Natural killer cell treated with Interleukin-12 subunit alpha and Interleukin-12 subunit beta and Interleukin-15 and Interleukin-18, amount 100 ng/mL, for 72 hours (primary cell): ENCODE measurements around the gene TSPAN3. TPM values are rescaled to one million over a fixed set of nuclear protein-coding genes. Genes with fewer than 3 reads are reported as not detected.

Source experiments
- ATAC-seq, 2 donors: fragments of 150-1000 bp; cut with Tn5 transposase in 1 of 2; sonication (Bioruptor Pico), chemical (Tn5 transposase) in 1 of 2; 2 replicates each; pipeline ENCODE4 v1.10.0; 2021
- DNase-seq: peaks from one replicate; pipeline ENCODE4 v3.0.0; 2022; ENCODE audit warnings: low spot score
- H3K27ac Mint-ChIP-seq, 2 donors: 1 replicate in 1 of 2; 2 replicates in 1 of 2; pipeline ENCODE4 v1.8.0; 2022; ENCODE audit warnings: mixed read lengths in 2 of 2, mild to moderate bottlenecking in 1 of 2, moderate library complexity in 1 of 2
- H3K27me3 Mint-ChIP-seq, 2 donors: 1 replicate in 1 of 2; 2 replicates in 1 of 2; pipeline ENCODE4 v1.8.0; 2022; ENCODE audit warnings: mixed read lengths in 2 of 2
- H3K36me3 Mint-ChIP-seq: one replicate; pipeline ENCODE4 v1.8.0; 2022; ENCODE audit warnings: mixed read lengths
- H3K4me1 Mint-ChIP-seq, 2 donors: 1 replicate in 1 of 2; 2 replicates in 1 of 2; pipeline ENCODE4 v1.8.0; 2022; ENCODE audit warnings: low read depth in 2 of 2, mixed read lengths in 2 of 2, mild to moderate bottlenecking in 1 of 2
- H3K4me3 Mint-ChIP-seq: one replicate; pipeline ENCODE4 v1.8.0; 2022; ENCODE audit warnings: mixed read lengths
- H3K9me3 Mint-ChIP-seq: 2 replicates; pipeline ENCODE4 v1.8.0; 2022; ENCODE audit warnings: mixed read lengths
- total RNA-seq, 2 donors: library from RNA; stranded (reverse); gene quantifications; one replicate each; pipeline ENCODE4 v1.2.3, GENCODE V29; 2022

Gene TSPAN3
- total RNA-seq, 2 donors from 2014 or later, result 49.3 to 54.9 TPM

GRCh38 chr15:77031376-77032050 lies 39.4 kb downstream of the TSPAN3 start:
- peak overlapping the region; percentile 35 to 37 for H3K27ac Mint-ChIP-seq
- peak; percentile 59 for DNase-seq
- H3K4me3 Mint-ChIP-seq, result no peak overlapping the region
- H3K9me3 Mint-ChIP-seq, result no peaks in the 10 kb centered on the region
- no peaks in the 10 kb centered on the region for H3K36me3 Mint-ChIP-seq
- peak; percentile 46 to 50 for ATAC-seq
- H3K4me1 Mint-ChIP-seq, result peaks cover 0 to 29% of the 10 kb centered on the region in 2 donors
- H3K27me3 Mint-ChIP-seq, result no peaks in the 10 kb centered on the region

GRCh38 chr15:77030928-77031375 lies 40.0 kb downstream of the TSPAN3 start:
- Mint-ChIP-seq H3K4me1 (peaks cover 3 to 26% of the 10 kb centered on the region in 2 donors), H3K36me3 (no peaks in the 10 kb centered on the region), H3K27me3 (no peaks in the 10 kb centered on the region), H3K9me3 (no peaks in the 10 kb centered on the region), H3K4me3 (no peak overlapping the region), H3K27ac (peak overlapping the region in 1 of 2 donors; percentile 37)
- ATAC-seq (no peak), DNase-seq (no peak)

- H3K4me3 Mint-ChIP-seq, result no peak overlapping the region
- peak overlapping the region in 1 of 2 donors; percentile 47 for H3K27ac Mint-ChIP-seq
- DNase-seq (peak; percentile 56), ATAC-seq (no peak)
- H3K36me3 Mint-ChIP-seq, result no peaks in the 10 kb centered on the region
- H3K4me1 Mint-ChIP-seq, result peaks cover 5 to 29% of the 10 kb centered on the region in 2 donors
- H3K9me3 Mint-ChIP-seq, result no peaks in the 10 kb centered on the region
- no peaks in the 10 kb centered on the region for H3K27me3 Mint-ChIP-seq
These were observed 40.6 kb downstream of the TSPAN3 start for GRCh38 chr15:77030048-77030927.

DNA sequence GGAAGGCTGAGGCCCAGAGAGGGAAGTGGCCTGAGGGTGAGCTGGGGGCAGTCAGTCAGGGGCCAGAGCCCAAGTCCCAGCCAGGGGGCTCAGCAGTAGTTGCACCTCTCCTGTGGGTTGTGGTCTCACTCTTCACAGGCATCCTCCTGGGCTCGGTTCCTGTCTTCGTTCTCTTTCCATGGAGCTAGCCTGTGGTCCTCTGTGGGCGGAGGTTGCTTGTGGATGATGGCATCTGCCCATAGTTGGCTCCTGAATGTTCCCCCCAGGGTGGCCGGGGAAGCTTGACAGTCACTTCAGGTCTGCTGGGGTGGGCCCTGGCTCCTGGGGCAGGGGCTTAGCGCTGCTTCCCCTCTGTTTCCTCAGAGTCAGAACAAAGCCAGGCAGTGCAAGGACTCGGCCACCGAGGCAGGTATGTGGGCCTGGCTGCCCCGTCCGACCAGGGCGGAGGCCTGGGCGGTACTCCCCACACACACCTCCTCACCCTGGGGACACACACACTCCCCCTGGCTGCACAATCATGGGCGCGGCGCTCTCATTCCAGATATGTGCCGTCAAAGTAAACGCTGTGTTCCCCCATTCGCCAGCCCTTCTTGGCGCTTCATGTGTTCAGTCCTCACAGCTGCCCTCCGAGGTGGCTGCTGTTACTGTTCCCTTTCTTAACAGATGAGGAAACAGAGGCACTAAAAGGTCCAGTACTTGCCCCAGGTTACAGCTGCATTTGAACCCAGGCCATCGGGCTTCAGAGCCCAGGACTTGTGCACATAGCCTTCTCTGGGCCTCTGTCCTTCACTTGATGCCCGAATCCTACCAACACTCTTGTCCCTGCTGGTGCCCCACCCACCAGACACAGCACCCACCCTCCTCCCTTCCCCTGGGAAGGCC lies 41.5 kb downstream of the TSPAN3 start:
- ATAC-seq (no peak), DNase-seq (peak; percentile 26)
- Mint-ChIP-seq H3K36me3 (no peaks in the 10 kb centered on the region), H3K27me3 (no peaks in the 10 kb centered on the region), H3K4me1 (peaks cover 5 to 25% of the 10 kb centered on the region in 2 donors), H3K9me3 (no peaks in the 10 kb centered on the region), H3K27ac (peak overlapping the region in 1 of 2 donors; percentile 47), H3K4me3 (no peak overlapping the region)

- H3K27me3 Mint-ChIP-seq, result no peaks in the 10 kb centered on the region
- no peaks in the 10 kb centered on the region for H3K36me3 Mint-ChIP-seq
- DNase-seq (peak; percentile 58), ATAC-seq (no peak)
- no peak overlapping the region for H3K4me3 Mint-ChIP-seq
- H3K9me3 Mint-ChIP-seq, result no peaks in the 10 kb centered on the region
- peaks cover 10 to 24% of the 10 kb centered on the region in 2 donors for H3K4me1 Mint-ChIP-seq
- no peak overlapping the region for H3K27ac Mint-ChIP-seq
These were observed 42.3 kb downstream of the TSPAN3 start for GRCh38 chr15:77028451-77029165.

DNA sequence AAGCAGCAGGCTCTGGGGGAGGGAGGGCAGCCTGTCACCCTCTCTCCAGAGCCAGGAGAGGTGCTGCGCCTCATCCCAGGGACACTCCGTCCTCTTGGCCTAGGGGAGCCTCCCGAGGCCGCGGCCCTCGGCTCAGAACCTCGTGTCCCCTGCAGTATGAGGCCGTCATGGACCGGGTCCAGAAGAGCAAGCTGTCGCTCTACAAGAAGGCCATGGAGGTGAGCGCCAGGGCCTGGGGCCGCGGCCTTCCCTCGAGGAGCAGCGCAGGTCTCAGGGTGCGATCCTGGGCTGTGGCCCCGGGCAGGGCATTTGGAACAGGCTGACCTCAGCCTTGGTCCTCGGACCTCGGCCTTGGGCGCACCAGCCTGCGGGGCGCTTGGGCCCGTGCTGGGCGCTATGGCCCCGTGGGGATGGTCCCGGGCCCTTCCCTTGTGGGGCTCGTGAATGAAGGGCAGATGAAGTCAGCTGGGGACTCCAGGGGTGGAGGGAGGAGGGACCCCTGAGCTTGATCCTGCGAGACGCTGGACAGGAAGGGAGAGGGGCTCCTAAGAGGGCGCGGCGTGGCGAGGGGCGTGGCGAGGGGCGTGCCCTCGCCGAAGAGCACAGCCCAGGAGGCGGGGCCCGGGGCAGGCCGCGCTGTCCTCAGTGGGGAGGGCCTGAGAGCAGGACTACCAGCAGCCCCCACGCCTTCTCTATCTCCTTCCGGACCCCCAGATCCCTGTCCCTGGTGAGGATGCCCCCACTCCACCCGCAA lies 43.0 kb downstream of the TSPAN3 start:
- DNase-seq (peak; percentile 60), ATAC-seq (peak in 1 of 2 donors; percentile 56)
- no peak overlapping the region for H3K4me3 Mint-ChIP-seq
- peaks cover 17 to 32% of the 10 kb centered on the region in 2 donors for H3K4me1 Mint-ChIP-seq
- H3K27ac Mint-ChIP-seq, result no peak overlapping the region
- H3K36me3 Mint-ChIP-seq, result no peaks in the 10 kb centered on the region
- no peaks in the 10 kb centered on the region for H3K27me3 Mint-ChIP-seq
- no peaks in the 10 kb centered on the region for H3K9me3 Mint-ChIP-seq

- Mint-ChIP-seq H3K4me1 (peaks cover 23 to 38% of the 10 kb centered on the region in 2 donors), H3K9me3 (no peaks in the 10 kb centered on the region), H3K4me3 (no peak overlapping the region), H3K27me3 (no peaks in the 10 kb centered on the region), H3K36me3 (peaks cover 2% of the 10 kb centered on the region), H3K27ac (peak overlapping the region; percentile 53 to 100)
- ATAC-seq (no peak), DNase-seq (peak; percentile 32)
These were observed 43.7 kb downstream of the TSPAN3 start for GRCh38 chr15:77027111-77027696.

GRCh38 chr15:77026501-77027110 lies 44.3 kb downstream of the TSPAN3 start:
- H3K27me3 Mint-ChIP-seq, result no peaks in the 10 kb centered on the region
- H3K27ac Mint-ChIP-seq, result peak overlapping the region; percentile 63 to 100
- H3K4me1 Mint-ChIP-seq, result peaks cover 29 to 44% of the 10 kb centered on the region in 2 donors
- no peaks in the 10 kb centered on the region for H3K9me3 Mint-ChIP-seq
- peak; percentile 38 for DNase-seq
- ATAC-seq, result no peak
- H3K4me3 Mint-ChIP-seq, result no peak overlapping the region
- H3K36me3 Mint-ChIP-seq, result peaks cover 4% of the 10 kb centered on the region

GRCh38 chr15:77025941-77026411 lies 44.9 kb downstream of the TSPAN3 start:
- H3K4me1 Mint-ChIP-seq, result peaks cover 35 to 49% of the 10 kb centered on the region in 2 donors
- no peaks in the 10 kb centered on the region for H3K9me3 Mint-ChIP-seq
- no peak overlapping the region for H3K4me3 Mint-ChIP-seq
- H3K36me3 Mint-ChIP-seq, result peaks cover 4% of the 10 kb centered on the region
- peak; percentile 56 for DNase-seq
- H3K27ac Mint-ChIP-seq, result peak overlapping the region; percentile 63 to 100
- no peaks in the 10 kb centered on the region for H3K27me3 Mint-ChIP-seq
- ATAC-seq, result no peak

GRCh38 chr15:77025083-77025901 lies 45.6 kb downstream of the TSPAN3 start:
- ATAC-seq (no peak), DNase-seq (no peak)
- H3K36me3 Mint-ChIP-seq, result peaks cover 4% of the 10 kb centered on the region
- H3K27ac Mint-ChIP-seq, result peak overlapping the region; percentile 63 to 100
- H3K4me3 Mint-ChIP-seq, result no peak overlapping the region
- peaks cover 41 to 55% of the 10 kb centered on the region in 2 donors for H3K4me1 Mint-ChIP-seq
- no peaks in the 10 kb centered on the region for H3K27me3 Mint-ChIP-seq
- no peaks in the 10 kb centered on the region for H3K9me3 Mint-ChIP-seq
